K562 (cell line): Measurements from ENCODE around the gene TRIM3. TPM values are rescaled to one million over a fixed set of nuclear protein-coding genes. Genes with fewer than 3 reads are reported as not detected.

Source experiments
- CHD7 ChIP-seq: fragments of 200-600 bp; sonication (generic); IDR thresholded peaks from one replicate; pipeline ENCODE4 v1.6.1; 2012; ENCODE audit warnings: mild to moderate bottlenecking, low read depth, low read length, inconsistent platforms
- FOXM1 ChIP-seq, 2 experiments: fragments of 450-650 bp in 1 of 2; sonication (generic) in 1 of 2; formaldehyde crosslinking in 1 of 2; IDR thresholded peaks; 2 replicates each; pipeline versions ENCODE4 v1.6.1 to v1.9.0; 2017 to 2022; ENCODE audit warnings: low read depth in 2 of 2, mild to moderate bottlenecking in 2 of 2, missing genetic modification reagents in 1 of 2, moderate library complexity in 1 of 2
- GTF2E2 ChIP-seq: fragments of 200-800 bp; sonication (Bioruptor generic); IDR thresholded peaks from 2 replicates; pipeline ENCODE4 v1.6.1; 2016; ENCODE audit warnings: missing genetic modification characterization, missing compliant biosample characterization
- LCOR ChIP-seq: sonication (generic); formaldehyde crosslinking; IDR thresholded peaks from 2 replicates; pipeline ENCODE4 v1.8.0; 2022; ENCODE audit warnings: mild to moderate bottlenecking, missing genetic modification reagents
- MCM2 ChIP-seq: fragments of 450-650 bp; IDR thresholded peaks from 2 replicates; pipeline ENCODE4 v1.6.1; 2017; ENCODE audit warnings: low read depth, mild to moderate bottlenecking
- MEIS2 ChIP-seq: fragments of 450-650 bp; IDR thresholded peaks from 2 replicates; pipeline ENCODE4 v1.6.1; 2014; ENCODE audit warnings: mild to moderate bottlenecking; ENCODE audit not compliant: partially characterized antibody
- NR2C1 ChIP-seq, 2 experiments: fragments of 450-650 bp; IDR thresholded peaks; 2 replicates each; pipeline ENCODE4 v1.6.1; 2017; ENCODE audit warnings: mild to moderate bottlenecking in 2 of 2, antibody characterized with exemption in 1 of 2, inconsistent platforms in 1 of 2, missing compliant biosample characterization in 1 of 2, missing genetic modification characterization in 1 of 2
- POLR2G ChIP-seq: fragments of 200-400 bp; formaldehyde crosslinking; IDR thresholded peaks from 2 replicates; pipeline ENCODE4 v1.6.1; 2017; ENCODE audit warnings: low read depth, mild to moderate bottlenecking, antibody characterized with exemption, low read length, moderate library complexity
- RUNX1 ChIP-seq: sonication (generic); IDR thresholded peaks from 2 replicates; pipeline ENCODE4 v1.6.1; 2016; ENCODE audit warnings: antibody characterized with exemption, low read depth
- SP1 ChIP-seq: sonication (generic); formaldehyde crosslinking; IDR thresholded peaks from 2 replicates; pipeline ENCODE4 v1.8.1; 2022; ENCODE audit warnings: mild to moderate bottlenecking, missing genetic modification reagents
- SPI1 ChIP-seq: IDR thresholded peaks from 2 replicates; pipeline ENCODE4 v1.6.1; 2011; ENCODE audit warnings: low read depth, low read length, control low read depth, borderline replicate concordance
- SUPT5H ChIP-seq: fragments of 450-650 bp; IDR thresholded peaks from 2 replicates; pipeline ENCODE4 v1.6.1; 2016
- ZEB2 ChIP-seq: fragments of 450-650 bp; IDR thresholded peaks from 2 replicates; pipeline ENCODE4 v1.6.1; 2016
- ZNF134 ChIP-seq: fragments of 250-450 bp; sonication (Bioruptor Pico); conservative IDR thresholded peaks from 2 replicates; pipeline ENCODE4 v1.4.0; 2020
- ZNF584 ChIP-seq: fragments of 200-800 bp; sonication (Bioruptor generic); IDR thresholded peaks from 2 replicates; pipeline ENCODE4 v1.6.1; 2016; ENCODE audit warnings: low read depth, mild to moderate bottlenecking, missing genetic modification characterization, missing compliant biosample characterization
- polyA plus RNA-seq, 8 experiments: library from polyadenylated mRNA; depleted of rRNA in 4 of 8; stranded (reverse) in 5 of 8; unstranded in 3 of 8; fragments of >200 nt; fragmentation: Nextera tagmentation in 2 of 8; fragmentation: Illumina TruSeq in 1 of 8; extraction: Ambion mirVana in 2 of 8; extraction: Trizol in 1 of 8; gene quantifications; 2 replicates each; pipeline versions ENCODE4 v1.2.1 to v1.2.3, GENCODE V29; 2011 to 2014; ENCODE audit warnings: inconsistent platforms in 1 of 8, missing spikeins in 1 of 8
- total RNA-seq, 7 experiments: library from RNA; depleted of rRNA in 6 of 7; stranded (reverse); fragments of >200 nt in 6 of 7; fragmentation: Illumina TruSeq in 2 of 7; extraction: Trizol in 2 of 7; gene quantifications; 2 replicates each; pipeline versions ENCODE4 v1.2.1 to v1.2.3, GENCODE V29; 2011 to 2021; ENCODE audit warnings: low replicate concordance in 1 of 7

The TRIM3 gene
- total and polyA plus RNA-seq, 9 of the 15 experiments (the other 6 are each of a cell fraction or from before 2014, with no cell fraction given): 0.45 to 9.2 (median 4.7) TPM

DNA sequence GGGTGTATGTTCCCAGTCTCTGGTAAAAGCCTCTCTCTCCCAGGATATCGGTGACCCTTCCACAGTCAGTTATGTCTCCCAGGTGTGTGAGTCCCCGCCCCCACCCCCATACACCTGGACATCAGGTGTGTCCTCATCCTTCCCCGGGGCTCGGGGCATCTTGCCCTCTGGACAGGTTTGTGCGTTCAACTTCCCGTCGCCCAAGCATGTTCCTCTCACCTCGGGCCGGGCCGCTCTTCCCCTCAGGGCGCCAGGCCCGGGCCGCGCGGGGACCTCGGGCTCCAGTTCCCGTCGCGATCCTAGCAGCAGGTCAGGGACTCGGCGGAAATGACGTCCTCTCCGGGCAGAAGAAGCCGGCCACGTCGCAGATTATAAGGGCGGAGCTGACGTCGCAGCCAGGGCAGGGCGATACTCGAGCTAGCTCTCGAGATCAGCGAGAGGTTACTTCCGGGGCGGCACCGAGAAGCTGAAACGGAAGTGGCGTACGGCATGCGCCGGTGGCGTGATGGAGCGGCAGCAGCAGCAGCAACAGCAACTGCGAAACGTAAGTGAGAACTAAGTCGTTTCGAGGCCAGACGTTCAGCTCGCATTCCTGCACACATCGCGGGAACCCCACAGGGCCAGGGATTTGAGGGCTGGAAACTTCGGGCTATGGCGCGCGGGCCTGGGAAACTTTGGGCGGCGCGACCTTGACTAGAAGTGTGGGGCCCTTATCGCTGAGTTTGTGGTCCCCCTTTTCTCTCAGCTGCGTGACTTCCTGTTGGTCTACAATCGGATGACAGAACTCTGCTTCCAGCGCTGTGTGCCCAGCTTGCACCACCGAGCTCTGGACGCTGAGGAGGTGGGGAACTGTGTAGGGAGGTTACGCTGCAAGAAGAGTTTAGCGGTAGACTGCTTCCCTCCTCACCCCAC is 7.5 kb upstream of the TRIM3 start, which contains the start of the genes ARFIP2 and TIMM10B (continued):
- peak; percentile 5 for TF ChIP-seq MEIS2
- peak; percentile 71 for TF ChIP-seq GTF2E2 (tag)
- 0 out of 2 replicates have a peak, but pooled peaks have one; percentile 15 for TF ChIP-seq LCOR
- peak; percentile 87 for TF ChIP-seq NR2C1 (IDR thresholded peaks at IDR 0.05)
- TF ChIP-seq NR2C1 (tag; IDR thresholded peaks at IDR 0.05): peak; percentile 81
- peak; percentile 69; the same call in 1 of the 2 replicates for TF ChIP-seq SPI1
- TF ChIP-seq MCM2: no peak
- TF ChIP-seq ZNF584 (CRISPR knock-in tag): no peak
- no peak for TF ChIP-seq CHD7
- TF ChIP-seq SUPT5H: peak; percentile 95
- TF ChIP-seq ZEB2: peak; percentile 90
- no peak for TF ChIP-seq ZNF134 (CRISPR knock-in tag)
- peak; percentile 97 for TF ChIP-seq POLR2G
- TF ChIP-seq SP1 (CRISPR knock-in tag): peak; percentile 83
- 0 out of 2 replicates have a peak, but pooled peaks have one; percentile 35 for TF ChIP-seq RUNX1
- no peak for TF ChIP-seq FOXM1 (IDR thresholded peaks at IDR 0.05; ENCODE audit: low read depth)
- TF ChIP-seq FOXM1 (CRISPR knock-in tag; IDR thresholded peaks at IDR 0.05; ENCODE audit: low read depth): no peak
